ENCODE data around the gene PTCHD1. TPM values are rescaled to one million over a fixed set of nuclear protein-coding genes. Genes with fewer than 3 reads are reported as not detected.
A peak's percentile ranks its signal among the peaks of the same experiment; 100 is the strongest.

Gene PTCHD1
- total RNA-seq, 1 experiment from 2014 or later, result not detected

- DNase-seq (ENCODE audit: low read depth, low spot score) (no peak), ATAC-seq (peak; percentile 86)
- no peaks in the 10 kb centered on the region for H3K36me3 ChIP-seq (ENCODE audit: control insufficient read depth in 1 of 2, insufficient read depth in 2 of 2, low read length in 2 of 2)
- H3K4me3 ChIP-seq (replicated peaks in 1 of 2; ENCODE audit: low read depth in 1 of 2, low read length in 2 of 2), result no peak overlapping the region
- H3K79me2 ChIP-seq (ENCODE audit: insufficient read depth, low read length), result no peaks in the 10 kb centered on the region
- H3K9me3 ChIP-seq (ENCODE audit: control insufficient read depth in 1 of 2, insufficient read depth in 1 of 2, low read depth in 1 of 2, low read length in 2 of 2), result no peaks in the 10 kb centered on the region
- no peak overlapping the region for H3K4me2 ChIP-seq (ENCODE audit: low read length)
- TF ChIP-seq SRF (IDR thresholded peaks at IDR 0.05; ENCODE audit: low read depth) (no peak), RAD21 (IDR thresholded peaks at IDR 0.05; ENCODE audit: low read depth) (peak; percentile 59), CTCF (IDR thresholded peaks at IDR 0.05 in 2 of 3, conservative IDR thresholded peaks at IDR 0.05 in 1 of 3; ENCODE audit: borderline replicate concordance in 1 of 3, insufficient read depth in 1 of 3, low read depth in 2 of 3, low read length in 2 of 3) (peak; percentile 39 to 84 (median 73); a peak in 5 of 6 replicates)
- ChIA-PET POLR2A (no interaction called here), RAD21 (ENCODE audit: low non-redundant PET in 1 of 2, low total read pairs in 2 of 2, uncharacterized antibody in 2 of 2, unreplicated experiment in 2 of 2) (interaction anchor here in 1 of 2 experiments (0.8 kb wide), 1 partner anchor 1182 kb away, joined by 4 read pairs; no protein-coding TSS in a partner anchor), CTCF (interaction anchor here (0.6 to 1.4 kb wide), 7 partner anchors 13 to 1182 kb away, joined by 3 to 7 read pairs (median 4); no protein-coding TSS in a partner anchor)
- H3K9ac ChIP-seq (ENCODE audit: low read length), result no peak overlapping the region
- intact Hi-C loops (cut with micrococcal nuclease), result loop anchor here (1.0 to 5.0 kb wide), 2 partner anchors 310 to 1331 kb away; no protein-coding TSS in a partner anchor
- H3K9me2 ChIP-seq (ENCODE audit: insufficient read depth), result no peaks in the 10 kb centered on the region
- H4K20me1 ChIP-seq (ENCODE audit: insufficient read depth), result no peaks in the 10 kb centered on the region
- BruUV-seq (replicated peaks), result no TSS peak
- H3K27ac ChIP-seq (ENCODE audit: low read depth, low read length), result no peak overlapping the region
- H2AFZ ChIP-seq (ENCODE audit: low read depth, low read length, poor library complexity, severe bottlenecking), result peak overlapping the region; percentile 92
- H3K27me3 ChIP-seq (ENCODE audit: insufficient read depth, low read length), result no peaks in the 10 kb centered on the region
- H3K4me1 ChIP-seq (ENCODE audit: control insufficient read depth in 1 of 2, insufficient read depth in 2 of 2, low read length in 2 of 2), result no peaks in the 10 kb centered on the region
Observed at GRCh38 chrX:23317799-23318724, 16.6 kb upstream of the PTCHD1 start.

DNA sequence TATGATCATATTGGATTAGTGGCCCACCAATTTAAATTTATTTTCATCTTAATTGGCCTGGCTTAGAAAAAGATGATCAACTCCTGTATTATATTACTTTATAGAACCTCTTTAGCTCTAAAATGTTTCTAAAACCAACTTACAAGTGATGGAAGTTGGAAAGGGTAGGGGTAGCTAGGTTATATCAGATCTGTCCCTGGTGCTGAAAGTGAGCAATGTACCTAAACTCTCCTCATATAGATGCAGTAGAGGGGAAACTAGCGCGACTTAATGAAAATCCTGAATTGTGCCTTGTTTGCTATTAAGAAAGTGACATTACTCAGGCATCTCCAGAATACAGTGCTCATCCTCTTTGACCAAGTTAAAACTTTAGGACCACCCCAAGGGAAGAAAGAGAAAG lies 7.5 kb upstream of the PTCHD1 start:
- no peak overlapping the region for H3K9ac ChIP-seq (ENCODE audit: low read length)
- TF ChIP-seq REST (IDR thresholded peaks at IDR 0.05; ENCODE audit: low read depth) (peak; percentile 29; the same call in 1 of the 2 replicates), SP1 (IDR thresholded peaks at IDR 0.05; ENCODE audit: low read depth) (no peak), ATF3 (IDR thresholded peaks at IDR 0.05) (no peak), FOSL1 (IDR thresholded peaks at IDR 0.05; ENCODE audit: low read depth) (no peak)
- TF ChIP-seq, protein P1, sequence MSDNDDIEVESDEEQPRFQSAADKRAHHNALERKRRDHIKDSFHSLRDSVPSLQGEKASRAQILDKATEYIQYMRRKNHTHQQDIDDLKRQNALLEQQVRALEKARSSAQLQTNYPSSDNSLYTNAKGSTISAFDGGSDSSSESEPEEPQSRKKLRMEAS (IDR thresholded peaks at IDR 0.05), result no peak
- H3K9me3 ChIP-seq (ENCODE audit: control insufficient read depth in 1 of 2, insufficient read depth in 1 of 2, low read depth in 1 of 2, low read length in 2 of 2), result no peaks in the 10 kb centered on the region
- no peak overlapping the region for H3K4me3 ChIP-seq (replicated peaks in 1 of 2; ENCODE audit: low read depth in 1 of 2, low read length in 2 of 2)
- 0 out of 2 replicates have a peak, but pooled peaks cover 5% of the 10 kb centered on the region for H3K27me3 ChIP-seq (ENCODE audit: insufficient read depth, low read length)
- H3K9me2 ChIP-seq (ENCODE audit: insufficient read depth), result no peaks in the 10 kb centered on the region
- ChIA-PET CTCF (no interaction called here), POLR2A (no interaction called here), RAD21 (ENCODE audit: low non-redundant PET in 1 of 2, low total read pairs in 2 of 2, uncharacterized antibody in 2 of 2, unreplicated experiment in 2 of 2) (no interaction called here)
- no peak overlapping the region for H2AFZ ChIP-seq (ENCODE audit: low read depth, low read length, poor library complexity, severe bottlenecking)
- H3K36me3 ChIP-seq (ENCODE audit: control insufficient read depth in 1 of 2, insufficient read depth in 2 of 2, low read length in 2 of 2), result no peaks in the 10 kb centered on the region
- ATAC-seq (no peak), DNase-seq (ENCODE audit: low read depth, low spot score) (no peak)
- BruUV-seq (replicated peaks), result no TSS peak
- H4K20me1 ChIP-seq (ENCODE audit: insufficient read depth), result no peaks in the 10 kb centered on the region
- H3K27ac ChIP-seq (ENCODE audit: low read depth, low read length), result no peak overlapping the region
- intact Hi-C loops (cut with micrococcal nuclease), result no loop called here
- no peak overlapping the region for H3K4me2 ChIP-seq (ENCODE audit: low read length)
- no peaks in the 10 kb centered on the region for H3K79me2 ChIP-seq (ENCODE audit: insufficient read depth, low read length)
- H3K4me1 ChIP-seq (ENCODE audit: control insufficient read depth in 1 of 2, insufficient read depth in 2 of 2, low read length in 2 of 2), result no peaks in the 10 kb centered on the region
